Peyer's patch (tissue), 4 donors: Measurements from ENCODE around the gene ZNF774.

Source experiments
- CTCF ChIP-seq, 6 experiments: fragments of 450-650 bp in 4 of 6; fragments of 200-600 bp in 2 of 6; sonication (generic) in 1 of 6; IDR thresholded peaks; one replicate each; pipeline ENCODE4 v1.5.1; 2017 to 2019; ENCODE audit warnings: antibody characterized with exemption in 6 of 6, mild to moderate bottlenecking in 3 of 6, moderate library complexity in 1 of 6
- POLR2A ChIP-seq, 2 donors: fragments of 450-650 bp; IDR thresholded peaks; one replicate each; pipeline ENCODE4 v1.5.1; 2017; ENCODE audit warnings: antibody characterized with exemption in 2 of 2, mild to moderate bottlenecking in 2 of 2, moderate library complexity in 2 of 2

- TF ChIP-seq POLR2A (IDR thresholded peaks at IDR 0.05) (no peak), CTCF (IDR thresholded peaks at IDR 0.05) (no peak)
These were observed 29.4 kb downstream of the ZNF774 start for GRCh38 chr15:90381515-90381914.
